ENCODE data around the gene CSTA. TPM values are rescaled to one million over a fixed set of nuclear protein-coding genes. Genes with fewer than 3 reads are reported as not detected.
"Not testable (repeated sequence)": the region's sequence is repeated elsewhere in the genome, so short reads cannot be mapped to it uniquely, and the experiment has no call there.

The CSTA gene
- total RNA-seq, 4 donors from 2014 or later = 1,851 to 3,432 (median 2,556) TPM

- TF ChIP-seq CTCF (IDR thresholded peaks at IDR 0.05) (no peak), POLR2A (IDR thresholded peaks at IDR 0.05) (no peak)
- H3K4me1 ChIP-seq = peaks cover 0 to 59% (median 5%) of the 10 kb centered on the region in 3 donors
- H3K9me3 ChIP-seq = no peaks in the 10 kb centered on the region
- DNase-seq = no peak
- H3K27me3 ChIP-seq = no peaks in the 10 kb centered on the region
- WGBS, 2 donors = 93 to 94% methylated on average over 1 of the region's 1 CpG
- no peak overlapping the region for H3K4me3 ChIP-seq
- H3K27ac ChIP-seq = peak overlapping the region; percentile 42 to 85 (median 78)
- intact Hi-C loops (cut with DNase I) = no loop called here
- peaks cover 0 to 90% (median 4%) of the 10 kb centered on the region in 3 donors for H3K36me3 ChIP-seq
Measured at GRCh38 chr3:122365073-122365472, 40.0 kb downstream of the CSTA start.

GRCh38 chr3:122365582-122366378 is 40.7 kb downstream of the CSTA start:
- intact Hi-C loops (cut with DNase I); H3K4me3 ChIP-seq; H3K9me3 ChIP-seq; DNase-seq; H3K27me3 ChIP-seq: not testable (repeated sequence)
- Histone ChIP-seq H3K36me3 (peaks cover 0 to 94% (median 4%) of the 10 kb centered on the region in 3 donors), H3K4me1 (peaks cover 0 to 59% (median 5%) of the 10 kb centered on the region in 3 donors), H3K27ac (peak overlapping the region; percentile 42 to 85 (median 78))
- 73 to 77% methylated on average over 9 to 10 of the region's 10 CpGs for WGBS, 2 donors

GRCh38 chr3:122366379-122366749 is 41.3 kb downstream of the CSTA start:
- 48 to 68% methylated on average over 4 to 5 of the region's 5 CpGs for WGBS, 2 donors
- Histone ChIP-seq H3K4me1 (peaks cover 0 to 56% (median 5%) of the 10 kb centered on the region in 3 donors), H3K27me3 (no peaks in the 10 kb centered on the region), H3K27ac (peak overlapping the region in 3 of 4 donors; percentile 74 to 85 (median 82)), H3K9me3 (no peaks in the 10 kb centered on the region), H3K4me3 (no peak overlapping the region), H3K36me3 (peaks cover 0 to 94% (median 4%) of the 10 kb centered on the region in 3 donors)
- TF ChIP-seq POLR2A (IDR thresholded peaks at IDR 0.05) (no peak), CTCF (IDR thresholded peaks at IDR 0.05) (no peak)
- no peak for DNase-seq
- intact Hi-C loops (cut with DNase I) = no loop called here

- Histone ChIP-seq H3K27me3 (no peaks in the 10 kb centered on the region), H3K4me3 (no peak overlapping the region), H3K9me3 (no peaks in the 10 kb centered on the region), H3K27ac (no peak overlapping the region), H3K36me3 (peaks cover 0 to 42% (median 0%) of the 10 kb centered on the region in 3 donors), H3K4me1 (no peaks in the 10 kb centered on the region)
- intact Hi-C loops (cut with DNase I) = no loop called here
- TF ChIP-seq CTCF (IDR thresholded peaks at IDR 0.05) (no peak), POLR2A (IDR thresholded peaks at IDR 0.05) (no peak)
- DNase-seq = no peak
- 90 to 100% methylated on average over 1 of the region's 1 CpG for WGBS, 2 donors
Measured at GRCh38 chr3:122374034-122374433, 49.0 kb downstream of the CSTA start.

GRCh38 chr3:122377975-122378374 is 52.9 kb downstream of the CSTA start:
- WGBS, 2 donors = 78 to 82% methylated on average over 4 of the region's 4 CpGs
- no peak overlapping the region for H3K4me3 ChIP-seq
- DNase-seq = no peak
- no peaks in the 10 kb centered on the region for H3K27me3 ChIP-seq
- H3K36me3 ChIP-seq = peaks cover 0 to 25% (median 0%) of the 10 kb centered on the region in 3 donors
- TF ChIP-seq CTCF (IDR thresholded peaks at IDR 0.05) = no peak
- no peak for TF ChIP-seq POLR2A (IDR thresholded peaks at IDR 0.05)
- H3K9me3 ChIP-seq = no peaks in the 10 kb centered on the region
- H3K27ac ChIP-seq = no peak overlapping the region
- peaks cover 0 to 17% (median 5%) of the 10 kb centered on the region in 3 donors for H3K4me1 ChIP-seq
- intact Hi-C loops (cut with DNase I) = no loop called here
